Right lobe of liver (tissue), 4 donors: ENCODE results near the gene CHMP1B.

Source experiments
- CTCF ChIP-seq, 4 donors: fragments of 200-600 bp in 3 of 4; fragments of 450-650 bp in 1 of 4; IDR thresholded peaks; one replicate each; pipeline versions ENCODE4 v1.5.1 to v1.8.0; 2016 to 2022; ENCODE audit warnings: antibody characterized with exemption in 4 of 4, mild to moderate bottlenecking in 2 of 4
- POLR2A ChIP-seq: fragments of 450-650 bp; IDR thresholded peaks from one replicate; pipeline ENCODE4 v1.6.1; 2017; ENCODE audit warnings: antibody characterized with exemption, mild to moderate bottlenecking
- donor health status: DM: no; HTN: no; CAD: no.
- donor health status: DM: no; HTN: no; CAD: no.
- donor health status: DM: no; HTN: yes; CAD: no.

GRCh38 chr18:11859903-11860407 lies 8.7 kb downstream of the CHMP1B start:
- TF ChIP-seq CTCF (IDR thresholded peaks at IDR 0.05) (no peak), POLR2A (no peak)
